ENCODE results near the gene GAL3ST2.

DNA sequence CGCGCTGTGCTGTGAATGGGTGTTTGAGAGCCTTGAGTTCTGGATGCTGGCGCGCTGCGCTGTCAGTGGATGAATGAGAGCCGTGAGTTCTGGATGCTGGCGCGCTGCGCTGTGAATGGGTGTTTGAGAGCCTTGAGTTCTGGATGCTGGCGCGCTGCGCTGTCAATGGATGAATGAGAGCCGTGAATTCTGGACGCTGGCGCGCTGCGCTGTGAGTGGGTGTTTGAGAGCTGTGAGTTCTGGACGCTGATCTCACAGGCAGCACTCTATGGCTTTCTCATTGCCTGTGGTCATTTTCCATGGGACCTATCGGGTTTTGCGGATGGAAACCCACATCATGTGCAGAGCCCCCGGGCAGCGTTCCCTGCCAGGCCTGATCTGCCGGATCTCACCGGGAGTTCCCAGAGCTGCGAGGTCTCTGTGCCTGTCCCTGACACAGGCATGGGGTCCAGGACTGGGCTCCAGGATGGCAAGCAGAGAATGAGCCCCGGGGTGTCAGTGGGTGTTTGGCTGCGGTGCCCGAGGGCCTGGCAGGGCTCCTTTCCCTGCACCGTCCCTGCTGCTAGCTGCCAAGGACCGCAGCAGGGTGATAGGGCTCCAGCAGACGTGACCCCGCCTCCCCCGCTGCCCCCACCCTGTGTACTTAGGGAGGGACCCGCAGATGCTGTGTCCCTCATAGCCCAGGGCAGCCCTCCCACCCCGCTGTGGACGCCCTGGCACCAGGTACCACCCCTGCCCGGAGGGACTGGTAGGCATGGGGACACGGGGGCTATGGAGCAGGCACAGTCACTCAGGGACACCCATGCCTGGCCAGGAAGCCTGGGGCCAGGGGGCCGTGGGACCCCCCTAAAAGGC is 72.4 kb downstream of the GAL3ST2 start:
- TF ChIP-seq, protein P1, sequence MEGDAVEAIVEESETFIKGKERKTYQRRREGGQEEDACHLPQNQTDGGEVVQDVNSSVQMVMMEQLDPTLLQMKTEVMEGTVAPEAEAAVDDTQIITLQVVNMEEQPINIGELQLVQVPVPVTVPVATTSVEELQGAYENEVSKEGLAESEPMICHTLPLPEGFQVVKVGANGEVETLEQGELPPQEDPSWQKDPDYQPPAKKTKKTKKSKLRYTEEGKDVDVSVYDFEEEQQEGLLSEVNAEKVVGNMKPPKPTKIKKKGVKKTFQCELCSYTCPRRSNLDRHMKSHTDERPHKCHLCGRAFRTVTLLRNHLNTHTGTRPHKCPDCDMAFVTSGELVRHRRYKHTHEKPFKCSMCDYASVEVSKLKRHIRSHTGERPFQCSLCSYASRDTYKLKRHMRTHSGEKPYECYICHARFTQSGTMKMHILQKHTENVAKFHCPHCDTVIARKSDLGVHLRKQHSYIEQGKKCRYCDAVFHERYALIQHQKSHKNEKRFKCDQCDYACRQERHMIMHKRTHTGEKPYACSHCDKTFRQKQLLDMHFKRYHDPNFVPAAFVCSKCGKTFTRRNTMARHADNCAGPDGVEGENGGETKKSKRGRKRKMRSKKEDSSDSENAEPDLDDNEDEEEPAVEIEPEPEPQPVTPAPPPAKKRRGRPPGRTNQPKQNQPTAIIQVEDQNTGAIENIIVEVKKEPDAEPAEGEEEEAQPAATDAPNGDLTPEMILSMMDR (conservative IDR thresholded peaks at IDR 0.05; ENCODE audit: low read length) = no peak
- TF ChIP-seq EZH2phosphoT487 (IDR thresholded peaks at IDR 0.05; ENCODE audit: borderline replicate concordance, low read depth, low read length) = no peak
